ENCODE data around the gene MYRIP.

MYRIP gene

GRCh38 chr3:40190056-40190455 lies 380.6 kb downstream of the MYRIP start:
- no peak for DNase-seq (ENCODE audit: low spot score)

DNA sequence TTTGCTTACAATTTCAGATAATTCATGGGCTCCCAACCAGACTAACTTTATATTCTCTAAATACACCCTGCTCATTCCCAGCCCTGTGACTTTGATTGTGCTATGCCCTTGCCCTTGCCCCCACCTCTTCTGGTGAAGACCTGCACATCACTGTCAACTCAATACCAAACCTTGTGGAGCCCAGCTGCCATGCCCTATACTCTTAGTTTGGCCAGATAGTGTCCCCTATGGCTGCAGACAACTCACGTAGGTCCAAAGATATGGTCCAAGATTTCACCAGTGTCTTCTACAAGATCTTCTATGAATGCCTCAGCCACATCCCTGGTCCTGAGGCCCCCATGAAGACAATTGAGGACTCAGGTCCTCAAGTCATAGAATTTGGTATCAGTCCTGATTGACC lies 381.8 kb downstream of the MYRIP start:
- no peak for DNase-seq (ENCODE audit: low spot score)

DNA sequence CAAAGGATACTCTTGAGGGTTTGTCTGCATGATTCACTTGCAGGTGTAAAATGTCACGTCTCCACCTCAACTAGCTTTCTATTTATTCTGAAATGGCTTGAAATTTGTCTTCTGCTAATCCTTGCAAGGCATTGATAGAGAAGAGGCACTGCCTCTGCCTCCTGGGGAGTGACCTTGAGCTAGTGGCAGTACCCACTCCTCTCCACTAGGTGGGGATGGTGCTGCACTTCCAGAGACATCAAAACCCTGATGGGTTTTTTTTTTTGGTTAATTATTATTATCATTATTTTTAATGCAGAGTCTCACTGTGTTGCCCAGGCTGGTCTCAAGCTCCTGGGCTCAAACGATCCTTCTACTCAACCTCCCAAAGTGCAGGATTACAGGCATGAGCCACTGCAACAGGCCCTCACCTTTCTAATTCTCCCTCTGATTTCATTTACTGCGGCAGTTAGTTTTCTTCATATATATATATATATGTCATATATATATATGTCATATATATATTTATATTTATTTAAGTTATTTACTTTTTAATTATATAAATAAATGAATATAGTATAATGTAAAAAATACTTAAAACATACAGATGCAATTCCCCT lies 382.5 kb downstream of the MYRIP start:
- peak; percentile 66 for DNase-seq (ENCODE audit: low spot score)

GRCh38 chr3:40192628-40193027 lies 383.2 kb downstream of the MYRIP start:
- DNase-seq (ENCODE audit: low spot score), result no peak

DNA sequence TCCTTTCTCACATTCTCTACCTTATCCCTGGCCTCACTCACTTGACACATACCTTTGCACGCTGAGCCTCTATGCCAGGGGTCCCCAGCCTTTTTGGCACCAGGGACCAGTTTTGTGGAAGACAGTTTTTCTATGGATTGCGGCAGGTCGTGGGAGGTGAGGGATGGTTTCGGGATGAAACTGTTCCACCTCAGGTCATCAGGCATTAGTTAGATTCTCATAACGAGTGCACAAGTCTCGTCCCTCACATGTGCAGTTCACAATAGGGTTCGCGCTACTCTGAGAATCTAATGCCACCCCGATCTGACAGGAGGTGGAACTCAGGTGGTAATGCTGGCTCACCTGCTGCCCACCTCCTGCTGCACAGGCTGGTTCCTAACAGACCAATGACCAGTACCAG lies 387.6 kb downstream of the MYRIP start:
- no peak for DNase-seq (ENCODE audit: low spot score)

DNA sequence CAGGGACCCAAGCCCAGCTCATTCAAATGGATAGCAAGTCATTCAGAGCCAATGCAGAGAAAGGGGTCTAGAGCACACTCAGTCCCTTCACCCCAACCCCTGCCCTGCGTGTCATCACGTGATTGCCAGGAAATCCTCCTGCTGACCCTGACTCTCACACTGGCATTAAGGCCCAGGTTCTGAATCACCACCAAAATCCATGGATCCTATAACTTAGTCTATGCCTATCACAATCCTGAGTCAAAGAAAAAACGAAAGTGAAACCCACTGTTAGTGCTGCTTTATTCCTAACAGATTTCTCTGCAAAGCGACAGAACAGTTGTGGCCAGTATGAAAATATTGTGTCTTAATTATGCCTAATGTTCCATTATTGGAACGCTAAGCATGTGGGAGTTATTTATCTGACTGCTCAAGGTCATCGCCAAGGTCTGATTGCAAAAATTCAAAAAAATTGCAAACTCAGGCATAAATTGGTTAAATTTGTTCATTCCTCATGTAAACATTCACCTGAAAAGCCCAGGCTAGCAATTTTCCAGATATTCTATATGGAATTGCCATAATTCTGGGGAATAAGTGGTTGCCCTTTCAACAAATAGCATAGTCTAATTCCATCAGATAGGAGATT lies 391.4 kb downstream of the MYRIP start:
- no peak for DNase-seq (ENCODE audit: low spot score)

- no peak for DNase-seq (ENCODE audit: low spot score)
These were observed 392.4 kb downstream of the MYRIP start for GRCh38 chr3:40201770-40202169.

- no peak for DNase-seq (ENCODE audit: low spot score)
These were observed 397.1 kb downstream of the MYRIP start for GRCh38 chr3:40206522-40206921.

DNA sequence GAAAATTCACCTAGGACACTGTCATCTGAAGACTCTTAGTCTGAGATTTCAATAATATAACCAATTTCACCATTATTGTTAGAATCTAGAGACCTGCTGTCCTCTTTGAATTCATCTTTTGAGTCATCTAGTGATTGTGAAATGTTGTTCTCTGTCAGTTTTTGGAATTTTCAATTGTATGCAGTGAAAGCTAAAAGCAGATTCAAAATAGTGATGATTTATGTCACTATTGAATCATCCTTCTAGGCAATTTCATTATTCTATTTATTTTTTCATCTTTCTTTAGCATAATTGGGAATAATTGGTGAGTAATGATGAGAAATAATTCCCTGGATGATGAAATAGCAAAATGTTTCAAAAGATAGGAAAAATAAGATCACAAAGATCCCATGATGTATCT lies 398.4 kb downstream of the MYRIP start:
- no peak for DNase-seq (ENCODE audit: low spot score)

DNA sequence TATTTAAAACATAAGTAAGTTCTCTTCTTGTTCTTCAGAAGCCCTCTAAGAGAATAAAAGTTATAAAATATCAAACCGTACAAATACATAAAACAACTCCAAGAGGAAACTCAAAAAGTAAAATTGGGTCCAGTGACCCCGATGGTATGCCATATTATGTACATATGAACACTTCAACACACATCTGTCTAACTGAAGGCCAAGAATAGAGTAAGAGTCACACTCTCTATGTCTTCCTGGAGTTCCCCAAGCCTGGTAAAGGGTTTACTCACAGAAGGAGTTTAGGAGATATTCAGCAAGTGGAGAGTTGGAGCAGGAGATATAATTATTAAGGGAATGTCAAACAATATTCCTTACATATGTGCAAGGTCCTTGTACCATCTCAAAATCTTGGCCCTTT lies 398.8 kb downstream of the MYRIP start:
- no peak for DNase-seq (ENCODE audit: low spot score)

DNA sequence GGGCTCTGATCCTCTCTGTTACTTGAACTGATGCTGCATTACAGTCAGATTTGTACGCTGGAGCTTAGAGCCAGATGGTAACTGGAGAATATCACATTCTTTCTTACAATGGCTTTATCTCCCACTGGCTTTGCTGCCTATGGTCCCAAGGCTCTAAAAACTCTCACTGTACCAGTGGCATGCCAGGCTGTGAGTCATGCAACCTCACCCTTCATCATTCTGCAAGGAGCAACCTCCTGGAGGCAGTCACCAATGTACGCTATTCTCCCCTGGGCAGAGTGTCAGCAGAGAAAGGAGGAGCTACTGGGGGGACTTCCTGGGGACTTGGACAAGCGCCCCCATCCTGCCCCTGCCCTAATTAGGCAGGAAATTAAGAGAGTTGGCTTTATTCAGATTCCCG lies 402.2 kb downstream of the MYRIP start:
- no peak for DNase-seq (ENCODE audit: low spot score)

GRCh38 chr3:40213556-40213955 lies 404.1 kb downstream of the MYRIP start:
- no peak for DNase-seq (ENCODE audit: low spot score)

GRCh38 chr3:40215015-40215414 lies 405.6 kb downstream of the MYRIP start:
- no peak for DNase-seq (ENCODE audit: low spot score)

GRCh38 chr3:40216471-40216870 lies 407.1 kb downstream of the MYRIP start:
- no peak for DNase-seq (ENCODE audit: low spot score)

GRCh38 chr3:40223856-40224255 lies 414.4 kb downstream of the MYRIP start:
- no peak for DNase-seq (ENCODE audit: low spot score)

DNA sequence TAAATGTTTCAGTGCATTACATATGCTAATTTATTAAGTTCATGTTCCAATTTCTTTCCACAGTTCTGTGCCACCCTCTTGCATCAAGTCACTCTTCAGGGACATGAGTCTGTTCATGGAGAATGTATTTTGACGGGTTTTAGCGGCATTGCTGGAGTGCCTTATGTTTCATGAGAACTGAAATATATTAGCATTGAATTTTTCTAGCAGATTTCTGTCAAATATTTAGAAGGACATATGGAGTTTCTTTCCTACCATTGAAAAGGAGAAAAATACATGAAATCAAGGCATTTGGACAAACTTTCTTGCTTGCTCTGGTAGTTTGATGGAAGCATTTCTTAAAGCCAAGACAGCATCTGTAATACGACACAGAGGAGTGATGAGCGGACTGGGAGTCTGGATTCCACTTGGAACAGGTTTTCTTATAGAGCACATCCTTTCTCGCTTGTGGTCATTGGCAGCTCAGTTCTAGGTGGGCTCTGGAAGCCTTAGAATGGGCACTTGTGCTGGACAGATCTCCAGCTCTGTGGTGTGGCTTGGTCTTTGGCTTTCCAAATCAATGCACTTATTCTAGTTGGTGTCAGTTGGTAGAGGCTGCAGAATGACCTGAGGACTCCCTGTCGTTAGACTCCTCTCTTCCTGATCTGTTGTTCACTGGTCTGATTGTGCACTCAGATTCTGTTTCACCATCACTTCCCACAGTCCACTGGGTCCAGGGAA lies 415.5 kb downstream of the MYRIP start:
- no peak for DNase-seq (ENCODE audit: low spot score)

GRCh38 chr3:40226636-40227035 lies 417.2 kb downstream of the MYRIP start:
- no peak for DNase-seq (ENCODE audit: low spot score)

- no peak for DNase-seq (ENCODE audit: low spot score)
These were observed 419.5 kb downstream of the MYRIP start for GRCh38 chr3:40228792-40229350.

DNA sequence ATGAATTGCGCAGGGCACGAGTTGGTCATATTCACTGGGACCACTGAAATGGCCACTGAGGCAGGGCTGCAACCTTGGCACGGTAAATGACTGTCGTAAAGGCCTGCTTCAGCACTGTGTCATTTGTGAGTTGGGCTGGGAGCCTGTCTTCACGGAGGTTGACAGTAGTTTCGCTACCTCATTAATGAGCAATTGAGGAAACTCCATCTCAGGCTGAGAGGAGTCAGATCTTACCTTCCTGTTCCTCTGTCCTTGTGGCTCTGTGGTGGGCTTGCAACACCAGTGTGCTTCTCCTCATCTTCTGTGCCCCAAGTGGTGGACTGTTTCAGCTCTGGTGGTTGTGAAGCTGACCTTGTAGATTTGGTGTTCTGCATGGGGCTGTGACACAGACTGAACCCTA lies 420.0 kb downstream of the MYRIP start:
- no peak for DNase-seq (ENCODE audit: low spot score)

GRCh38 chr3:40229963-40230362 lies 420.6 kb downstream of the MYRIP start:
- DNase-seq (ENCODE audit: low spot score), result no peak

- no peak for DNase-seq (ENCODE audit: low spot score)
These were observed 421.0 kb downstream of the MYRIP start for GRCh38 chr3:40230382-40230781.

DNA sequence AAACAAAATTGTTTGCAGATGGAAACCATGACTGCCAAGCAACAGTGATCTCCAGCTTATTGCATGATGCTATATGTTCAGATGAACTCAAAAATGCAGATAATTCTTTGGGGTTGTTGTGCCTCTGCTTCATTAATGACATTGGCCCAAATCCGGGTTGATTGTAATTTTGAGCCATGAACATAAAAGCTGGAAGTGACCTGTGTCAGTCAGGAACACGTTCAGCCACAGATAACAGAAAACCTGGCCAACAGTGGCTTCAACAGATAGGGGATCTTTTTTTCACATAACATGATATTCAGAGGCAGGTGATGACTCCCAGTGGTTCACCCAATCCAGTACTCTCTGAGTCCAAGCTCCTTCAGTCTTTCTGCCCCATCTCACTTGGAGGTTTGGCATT lies 423.2 kb downstream of the MYRIP start:
- DNase-seq (ENCODE audit: low spot score), result no peak

- no peak for DNase-seq (ENCODE audit: low spot score)
These were observed 427.8 kb downstream of the MYRIP start for GRCh38 chr3:40237159-40237558.
